DLD1 (cell line): Measurements from ENCODE around the gene ZMIZ1.

Source experiments
- in situ Hi-C: cut with HindIII; loops from 2 replicates; pipeline ENCODE4 v1.10.0; 2017; ENCODE audit warnings: low sequenced_read_pairs

ZMIZ1 gene

DNA sequence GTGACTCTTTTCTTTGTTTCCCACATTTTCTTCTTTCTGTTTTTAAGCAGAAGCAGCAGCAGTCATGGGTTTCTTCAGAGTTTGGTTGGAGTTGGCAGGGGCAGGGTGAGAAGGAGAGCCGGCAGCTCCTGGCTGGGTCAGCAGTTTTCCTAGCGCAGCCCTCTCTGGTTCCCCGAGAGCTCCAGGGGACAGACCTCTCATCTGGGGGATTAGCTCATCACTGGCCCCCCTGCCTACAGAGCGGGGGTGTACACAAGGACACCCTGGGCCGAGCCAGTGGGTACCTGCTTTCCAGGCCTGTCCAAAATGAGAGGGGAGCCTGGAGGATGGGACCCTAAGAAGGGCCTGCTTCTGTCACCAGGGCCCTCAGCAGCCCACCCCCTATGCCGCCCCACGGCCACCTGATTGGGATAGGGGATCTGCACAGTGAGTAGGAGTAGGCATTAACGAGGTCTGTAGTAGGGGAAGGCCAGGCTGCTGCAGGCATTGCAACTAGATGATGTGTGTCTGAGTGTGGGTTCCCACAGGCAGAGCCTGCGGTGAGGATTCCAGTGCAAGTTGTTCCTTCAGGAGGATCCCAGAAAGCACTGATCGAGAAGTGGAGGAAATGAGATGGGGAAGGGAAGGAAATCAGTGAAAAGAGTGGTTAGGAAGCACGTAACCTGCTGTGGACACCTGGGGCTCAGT, 155.6 kb downstream of the ZMIZ1 start:
- in situ Hi-C loops: no loop called here

DNA sequence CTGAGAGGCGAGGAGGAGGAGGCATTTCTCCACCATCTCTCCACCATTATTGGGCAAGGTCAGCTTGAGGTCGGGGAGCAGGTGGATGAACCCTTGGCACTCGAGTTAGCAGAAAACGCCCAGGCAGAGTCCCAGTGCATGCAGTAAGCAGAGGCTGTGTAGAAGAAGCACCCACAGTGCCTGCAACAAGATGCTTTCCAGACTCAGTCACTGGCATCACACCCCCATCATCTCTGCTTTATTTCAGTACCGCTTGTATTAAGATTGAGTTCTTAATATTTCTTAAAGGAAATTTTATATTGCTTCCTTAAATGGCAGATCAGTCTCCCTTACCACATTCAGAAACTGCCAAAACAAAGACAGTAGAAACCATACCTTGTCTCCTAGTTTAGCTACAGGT, 156.2 kb downstream of the ZMIZ1 start:
- in situ Hi-C loops: loop anchor here (25.0 kb wide), 1 partner anchor 438 kb away; no protein-coding TSS in a partner anchor

DNA sequence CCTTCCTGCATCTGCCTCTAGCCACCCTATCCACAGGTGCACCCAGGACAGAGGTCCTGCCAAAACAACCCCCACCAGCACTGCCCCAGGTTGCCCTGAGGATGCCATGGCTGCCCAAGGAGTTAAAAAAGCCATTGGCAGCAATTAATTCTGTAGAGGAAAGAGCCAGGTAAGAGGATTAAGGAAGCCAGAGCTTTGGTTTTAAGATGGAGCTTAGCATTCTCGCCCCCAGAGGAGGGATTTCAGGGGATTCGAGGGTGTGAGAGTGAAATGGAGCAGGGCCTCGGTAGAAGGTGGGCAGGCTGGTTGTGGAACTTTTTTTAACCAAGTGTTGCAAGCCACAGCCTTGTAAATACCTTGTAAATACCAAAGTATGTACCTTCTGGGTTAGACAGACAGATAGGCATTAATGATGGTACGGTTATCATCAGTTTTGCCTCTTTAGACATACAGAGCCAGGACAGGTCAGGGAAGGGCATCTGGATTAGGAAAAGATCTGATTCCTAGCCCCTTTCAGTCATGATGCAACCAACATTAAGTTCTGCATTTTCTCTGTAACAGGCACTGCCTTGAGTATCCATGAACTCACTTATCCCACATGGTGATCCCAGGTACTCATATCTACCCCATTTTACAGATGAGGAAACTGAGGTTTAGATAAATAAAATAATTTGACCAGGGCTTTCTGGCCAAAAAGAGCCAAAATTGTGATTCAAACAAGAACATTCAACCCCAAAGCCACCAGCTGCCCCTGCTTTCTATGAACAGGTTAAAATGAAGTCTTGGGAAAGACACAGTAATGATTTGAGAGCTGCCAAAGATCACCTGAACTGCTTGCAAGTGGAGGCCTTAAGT, 157.9 kb downstream of the ZMIZ1 start:
- in situ Hi-C loops: loop anchor here (25.0 kb wide), 1 partner anchor 439 kb away; no protein-coding TSS in a partner anchor

DNA sequence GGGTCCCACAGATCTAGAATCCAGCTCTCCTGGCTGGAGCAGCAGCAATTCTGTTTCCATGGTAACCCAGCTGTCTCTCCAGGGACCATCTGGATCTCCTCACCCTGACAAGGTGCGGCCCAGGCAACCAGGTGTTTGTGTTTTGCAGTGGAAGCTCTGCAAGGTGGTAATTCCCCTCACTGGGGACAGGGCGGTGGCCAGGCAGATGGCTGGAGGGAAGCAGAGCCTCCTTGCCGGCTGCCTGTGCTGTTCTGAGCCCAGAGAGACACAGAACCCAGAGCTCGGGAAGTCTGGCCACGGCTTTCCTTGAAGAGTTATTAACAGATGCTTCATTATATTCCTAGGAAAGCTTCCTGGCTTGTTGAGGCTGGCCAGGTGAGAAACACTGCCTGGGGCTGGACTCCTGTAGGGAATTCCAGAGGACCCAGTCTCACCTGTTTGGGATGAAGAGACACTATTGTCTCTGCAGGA, 160.3 kb downstream of the ZMIZ1 start:
- in situ Hi-C loops: loop anchor here (25.0 kb wide), 1 partner anchor 442 kb away; no protein-coding TSS in a partner anchor

DNA sequence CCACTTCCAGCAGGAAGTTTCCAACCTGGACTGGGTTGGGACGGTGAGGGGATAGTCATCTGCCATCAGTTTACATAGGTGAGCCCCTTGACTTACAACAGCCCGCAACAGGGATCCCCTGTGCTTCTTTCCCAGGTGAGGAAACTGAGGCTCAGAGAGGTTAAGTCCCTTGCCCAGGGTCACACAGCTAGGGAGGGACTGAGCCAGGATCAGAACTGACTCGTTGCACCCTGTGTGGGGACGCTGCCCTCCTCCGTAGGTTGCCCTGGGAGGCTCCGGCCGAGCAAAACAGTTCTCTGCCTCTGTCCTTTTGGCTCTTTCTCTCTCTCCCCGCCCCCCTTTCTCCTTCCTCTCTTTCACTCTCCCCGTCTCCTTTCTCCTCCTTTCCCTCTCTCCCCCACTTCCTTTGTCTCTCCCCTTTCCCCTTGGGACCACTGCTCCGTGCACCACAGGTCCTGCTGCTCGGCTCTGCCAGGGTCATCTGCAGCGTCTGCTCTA, 161.1 kb downstream of the ZMIZ1 start:
- in situ Hi-C loops: loop anchor here (25.0 kb wide), 1 partner anchor 443 kb away; no protein-coding TSS in a partner anchor

DNA sequence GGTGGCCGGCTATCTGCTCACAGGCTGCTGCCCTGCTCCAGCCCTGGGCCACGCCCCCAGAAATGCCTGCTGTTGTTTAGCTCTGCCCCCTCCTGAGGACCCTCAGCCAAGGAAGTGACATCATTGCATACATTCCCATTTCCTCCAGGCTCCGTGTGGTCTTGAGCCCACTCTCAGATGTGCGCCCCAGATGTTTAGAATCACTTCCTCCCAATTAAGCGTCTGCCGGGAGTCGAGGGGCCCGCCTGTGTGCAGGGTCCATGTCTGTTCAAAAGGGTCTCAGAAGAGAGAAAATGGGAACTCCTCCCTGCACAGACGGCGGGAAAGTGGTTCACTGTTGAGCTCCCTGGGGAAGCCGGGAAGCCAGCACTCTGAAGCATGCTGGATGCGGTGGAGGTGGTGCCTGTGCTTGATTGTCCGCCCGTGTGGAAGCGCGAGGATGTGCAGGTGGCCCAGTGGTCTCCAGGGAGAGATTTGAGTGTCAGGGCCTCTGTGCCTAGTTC, 161.6 kb downstream of the ZMIZ1 start:
- in situ Hi-C loops: loop anchor here (25.0 kb wide), 1 partner anchor 443 kb away; no protein-coding TSS in a partner anchor

DNA sequence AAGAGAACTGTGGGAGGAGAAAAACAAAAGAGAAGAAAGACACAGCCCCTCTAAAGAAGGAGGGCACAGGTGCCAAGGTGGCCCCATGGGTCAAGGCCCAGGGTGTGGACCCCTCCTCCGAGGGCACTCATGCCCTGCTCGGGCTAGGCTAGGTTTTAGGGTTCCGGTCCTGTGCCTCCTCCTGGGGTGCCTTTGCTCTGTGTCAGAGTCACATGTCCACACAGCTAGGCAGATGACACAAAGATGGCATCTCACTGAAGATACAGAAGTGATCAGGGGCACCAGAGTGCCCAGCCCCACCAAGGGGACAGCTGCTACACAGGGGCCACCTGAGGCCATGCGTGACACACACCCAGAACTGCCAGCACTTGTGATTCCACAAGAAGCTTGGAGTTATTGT, 162.1 kb downstream of the ZMIZ1 start:
- in situ Hi-C loops: loop anchor here (25.0 kb wide), 1 partner anchor 444 kb away; no protein-coding TSS in a partner anchor

DNA sequence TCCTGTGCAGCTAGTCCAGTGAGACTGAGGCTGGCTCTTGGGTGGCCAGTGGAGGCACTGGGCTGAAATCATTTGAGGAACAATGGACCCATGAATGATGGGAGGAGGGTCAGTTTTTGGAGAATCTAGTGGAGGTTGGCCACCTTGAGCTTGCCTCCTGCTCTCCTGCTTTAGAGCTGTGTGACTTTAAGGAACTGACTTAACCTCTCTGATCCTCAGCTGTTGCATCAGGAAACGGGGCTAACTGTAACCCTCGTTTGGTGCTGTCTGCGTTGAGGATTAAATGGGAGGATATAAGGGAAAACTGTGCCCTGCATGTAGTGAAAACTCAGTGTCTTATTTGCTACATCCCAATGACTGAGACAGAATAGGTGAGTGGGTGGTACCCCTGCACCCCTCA, 163.1 kb downstream of the ZMIZ1 start:
- in situ Hi-C loops: loop anchor here (25.0 kb wide), 1 partner anchor 445 kb away; no protein-coding TSS in a partner anchor

DNA sequence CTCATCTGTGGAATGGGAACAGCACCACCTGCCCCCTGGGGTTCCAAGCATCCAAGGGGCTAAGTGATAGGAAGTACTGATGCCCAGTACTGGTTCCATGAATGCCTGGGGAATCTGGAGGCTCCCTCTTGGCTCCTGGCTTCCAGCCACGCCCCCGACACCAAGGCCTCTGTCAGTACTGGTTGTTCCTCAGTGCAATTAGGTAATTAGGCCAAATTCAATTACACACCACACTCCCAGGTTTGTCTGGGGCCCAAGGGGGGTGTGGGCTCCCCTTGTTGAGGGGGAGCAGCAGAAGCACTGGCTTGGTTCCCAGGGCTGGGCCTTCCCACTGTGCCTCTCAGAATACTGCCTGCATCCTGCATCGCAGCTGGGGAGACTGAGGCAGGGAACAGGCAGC, 164.1 kb downstream of the ZMIZ1 start:
- in situ Hi-C loops: loop anchor here (25.0 kb wide), 1 partner anchor 446 kb away; no protein-coding TSS in a partner anchor

DNA sequence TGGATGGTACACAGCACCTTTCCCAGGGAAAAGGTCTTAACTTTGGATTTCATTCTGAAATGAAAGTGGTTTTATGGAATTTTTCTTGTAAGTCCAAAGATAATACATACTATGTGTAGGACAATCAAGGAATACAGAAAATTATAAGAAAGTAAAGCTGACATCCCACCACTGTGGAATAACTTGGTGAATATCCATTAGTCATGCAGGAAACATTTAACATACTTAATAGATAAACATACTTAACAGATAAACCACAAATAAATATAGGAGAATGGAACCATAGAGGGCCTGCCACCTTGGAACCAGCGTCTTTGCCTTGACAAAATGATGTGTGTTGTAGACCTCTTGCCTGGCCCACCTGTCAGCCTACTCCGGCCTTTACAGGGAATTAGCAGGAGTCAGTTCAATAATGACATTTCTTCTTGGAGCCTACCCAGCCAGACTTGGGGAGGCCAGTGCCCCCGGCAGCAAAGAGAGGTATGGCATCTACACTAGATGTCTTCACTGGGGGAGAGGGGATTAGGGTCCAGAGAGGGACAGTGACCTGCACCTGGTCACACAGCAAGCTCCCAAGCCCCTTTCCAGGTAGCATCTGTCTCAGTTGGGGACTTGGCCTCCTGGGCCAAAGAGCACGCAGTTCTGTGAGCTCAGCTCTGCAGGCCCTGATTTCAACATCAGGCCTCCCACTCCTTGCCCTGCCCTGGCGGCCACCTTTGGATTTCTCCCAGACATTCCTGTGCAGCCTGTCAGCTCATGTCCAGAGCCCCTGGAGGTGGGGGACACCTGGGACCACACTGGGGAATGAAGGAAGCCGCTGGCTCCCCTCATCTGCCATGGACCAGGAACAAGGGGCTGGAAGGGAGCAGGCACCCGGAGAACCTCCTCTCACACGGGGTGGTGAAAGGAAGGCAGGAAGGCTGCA, 165.9 kb downstream of the ZMIZ1 start:
- in situ Hi-C loops: loop anchor here (25.0 kb wide), 1 partner anchor 447 kb away; no protein-coding TSS in a partner anchor

DNA sequence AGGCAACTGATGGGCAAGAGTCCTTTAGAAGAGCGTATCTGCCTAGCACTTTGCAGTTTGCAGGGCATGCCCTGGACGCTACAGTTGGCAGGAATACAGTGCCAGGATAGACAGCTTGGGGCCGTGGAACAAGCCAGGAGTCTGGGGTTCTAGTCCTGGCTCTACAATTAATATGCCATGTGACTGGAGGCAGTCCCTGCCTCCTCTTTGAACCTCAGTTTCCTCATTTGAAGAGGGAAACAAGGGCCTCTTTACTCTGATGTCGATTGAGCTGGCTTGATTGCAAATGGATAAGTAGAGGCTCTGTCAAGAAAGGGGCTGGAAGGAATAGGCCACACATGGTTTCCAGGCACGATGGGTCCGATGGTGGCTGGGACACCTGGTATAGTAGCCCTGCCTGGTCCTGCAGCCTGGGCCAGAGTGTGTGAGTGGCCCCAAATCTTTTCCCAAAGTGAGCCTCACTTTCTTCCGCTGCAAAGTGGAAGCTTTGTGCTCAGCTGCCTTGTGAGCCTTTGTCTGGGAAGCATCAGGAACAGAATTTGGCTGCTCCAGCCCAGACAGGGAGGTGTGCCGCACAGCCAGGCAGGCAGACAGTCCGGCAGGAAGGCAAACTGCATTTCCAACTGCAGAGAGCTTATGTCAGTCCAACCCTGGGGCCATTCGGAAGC, 167.1 kb downstream of the ZMIZ1 start:
- in situ Hi-C loops: loop anchor here (25.0 kb wide), 1 partner anchor 449 kb away; no protein-coding TSS in a partner anchor

DNA sequence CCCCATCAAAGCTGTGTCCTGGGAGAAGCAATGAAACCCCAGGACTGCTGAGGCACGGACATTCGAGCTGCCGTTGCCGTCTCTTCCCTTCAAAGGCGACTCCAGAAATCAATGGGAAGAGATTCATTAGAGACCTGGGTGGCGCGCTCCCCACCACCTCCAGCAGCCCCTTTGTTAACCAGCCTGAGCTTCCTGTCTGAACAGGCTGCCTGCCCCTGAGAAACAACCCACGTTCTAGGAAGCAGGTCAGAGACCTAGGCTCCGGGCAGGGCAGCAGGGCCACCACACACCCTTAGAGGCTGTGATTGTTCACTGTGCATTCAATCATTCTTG, 167.6 kb downstream of the ZMIZ1 start:
- in situ Hi-C loops: loop anchor here (25.0 kb wide), 1 partner anchor 449 kb away; no protein-coding TSS in a partner anchor

DNA sequence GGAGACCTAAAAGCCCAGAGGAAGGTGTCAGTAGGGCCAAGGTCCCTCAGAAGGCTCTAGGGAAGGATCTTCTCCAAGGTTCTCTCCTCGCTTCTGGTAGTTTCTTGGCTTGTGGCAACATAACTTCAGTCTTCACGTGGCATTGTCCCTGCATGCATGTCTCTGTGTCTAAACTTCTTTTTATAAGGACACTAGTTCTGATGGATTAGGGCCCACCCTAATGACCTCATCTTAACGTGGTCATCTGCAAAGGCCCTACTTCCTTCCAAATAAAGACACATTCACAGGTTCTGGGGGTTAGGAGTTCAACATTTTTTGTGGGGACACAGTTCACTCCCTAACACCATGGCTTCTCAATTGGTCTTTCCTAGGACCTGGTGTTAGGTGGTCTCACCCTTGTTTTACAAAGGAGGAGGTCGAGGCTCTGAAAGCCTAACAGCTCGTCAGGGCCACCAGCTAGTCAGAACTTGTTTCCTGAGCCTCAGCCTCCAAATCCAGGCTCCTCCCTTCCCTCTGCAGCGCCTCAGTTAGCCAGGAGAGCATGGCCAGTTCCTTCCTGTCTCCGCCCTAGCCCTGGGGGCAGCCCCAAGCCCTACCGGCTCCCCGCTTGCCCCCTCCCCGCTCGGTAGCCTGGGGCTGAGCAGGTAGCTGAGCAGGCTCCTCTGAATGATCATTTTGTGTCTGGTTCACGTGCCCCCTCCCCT, 168.8 kb downstream of the ZMIZ1 start:
- in situ Hi-C loops: loop anchor here (25.0 kb wide), 1 partner anchor 450 kb away; no protein-coding TSS in a partner anchor

DNA sequence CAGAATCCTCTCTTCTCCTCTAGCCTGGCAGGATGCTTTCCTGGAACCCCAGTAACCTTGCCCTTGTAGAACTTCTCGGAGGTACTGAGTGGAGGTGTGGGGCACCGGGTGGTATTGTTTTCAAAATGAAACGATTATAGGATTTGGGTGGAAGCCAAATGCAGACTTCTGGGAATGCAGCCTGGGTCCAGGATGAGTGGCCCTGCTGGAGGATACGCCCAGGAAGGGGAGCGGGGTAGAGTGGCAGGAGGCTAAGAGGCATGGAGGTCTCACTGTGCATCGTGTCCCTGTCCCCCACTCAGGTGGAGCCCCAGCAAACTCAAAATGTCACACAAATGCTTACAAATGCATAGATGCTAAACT, 169.4 kb downstream of the ZMIZ1 start:
- in situ Hi-C loops: loop anchor here (25.0 kb wide), 1 partner anchor 451 kb away; no protein-coding TSS in a partner anchor

DNA sequence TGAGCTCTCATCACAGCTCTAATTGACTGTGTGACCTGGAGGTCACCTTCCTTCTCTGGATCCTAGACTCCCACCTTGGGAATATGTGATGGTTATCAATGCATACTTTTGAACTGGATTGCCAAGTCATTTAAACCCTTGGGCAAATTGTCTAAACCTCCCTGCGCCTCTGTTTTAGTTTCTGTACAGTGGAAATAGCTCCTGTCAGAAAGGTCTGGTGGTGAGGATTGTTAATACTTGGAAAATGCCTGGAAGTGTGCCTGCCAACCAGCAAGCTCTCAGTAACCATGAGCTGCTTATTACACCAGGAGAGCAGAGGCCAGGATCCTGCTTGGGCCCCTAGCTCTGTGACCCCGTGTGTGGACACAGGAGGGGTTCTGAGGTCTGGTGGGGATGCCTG, 169.8 kb downstream of the ZMIZ1 start:
- in situ Hi-C loops: loop anchor here (25.0 kb wide), 1 partner anchor 451 kb away; no protein-coding TSS in a partner anchor

DNA sequence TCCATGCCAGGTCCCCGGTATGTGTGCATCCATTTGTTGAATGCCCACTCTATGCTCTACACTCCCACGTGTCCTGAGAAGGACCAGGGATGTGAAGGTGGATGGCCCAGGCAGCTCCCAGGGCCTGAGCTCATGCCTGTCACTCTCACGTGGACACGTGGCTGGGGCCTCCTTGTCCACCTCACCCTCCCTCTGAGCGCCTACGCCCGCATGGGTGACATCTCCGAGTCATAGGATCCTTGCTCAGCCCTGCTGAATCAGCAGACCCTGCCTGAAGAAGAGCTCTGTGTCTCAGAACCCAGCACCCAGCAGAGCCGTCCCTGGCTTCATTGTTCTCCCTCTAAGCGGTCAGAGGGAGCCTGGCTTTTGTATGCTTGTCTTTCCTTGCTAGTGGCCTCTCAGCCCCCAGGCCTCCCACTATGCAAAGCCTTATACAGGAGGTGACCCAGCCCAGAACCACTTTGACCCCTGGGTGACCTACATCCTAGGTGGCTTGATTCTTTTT, 170.6 kb downstream of the ZMIZ1 start:
- in situ Hi-C loops: loop anchor here (25.0 kb wide), 1 partner anchor 452 kb away; no protein-coding TSS in a partner anchor

DNA sequence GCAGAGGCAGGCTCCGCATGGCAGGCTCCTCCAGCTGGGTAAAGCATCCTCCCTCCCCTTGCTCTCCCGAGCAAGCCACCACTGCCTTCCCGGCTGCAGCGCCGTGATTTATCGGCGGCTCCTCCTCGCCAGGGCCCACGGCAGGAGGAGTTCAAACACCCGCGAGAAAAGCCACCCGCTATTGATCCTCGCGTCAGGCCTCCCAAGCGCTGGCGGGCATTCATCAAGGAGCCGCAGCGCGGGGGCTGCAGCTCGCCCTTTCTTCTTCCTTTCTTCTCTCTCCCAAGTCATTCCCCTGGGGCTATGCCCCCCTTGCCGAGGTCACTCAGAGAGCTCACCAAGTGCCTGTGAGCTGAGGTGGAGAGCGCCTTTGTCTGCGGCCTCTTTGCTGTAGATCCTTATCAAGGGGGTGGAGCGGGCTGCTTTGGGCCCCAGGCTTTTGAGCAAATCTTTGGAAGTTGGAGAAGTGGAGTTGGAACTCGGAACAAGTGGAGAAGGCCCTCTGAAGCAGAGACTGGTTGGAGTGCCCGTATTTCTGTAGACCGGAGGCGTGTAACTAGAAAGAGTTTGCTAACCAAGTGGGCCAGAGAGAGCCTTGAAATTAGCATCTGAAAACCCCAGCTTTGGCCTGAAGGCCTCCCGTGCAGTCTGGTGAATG, 171.3 kb downstream of the ZMIZ1 start:
- in situ Hi-C loops: loop anchor here (25.0 kb wide), 1 partner anchor 453 kb away; no protein-coding TSS in a partner anchor

DNA sequence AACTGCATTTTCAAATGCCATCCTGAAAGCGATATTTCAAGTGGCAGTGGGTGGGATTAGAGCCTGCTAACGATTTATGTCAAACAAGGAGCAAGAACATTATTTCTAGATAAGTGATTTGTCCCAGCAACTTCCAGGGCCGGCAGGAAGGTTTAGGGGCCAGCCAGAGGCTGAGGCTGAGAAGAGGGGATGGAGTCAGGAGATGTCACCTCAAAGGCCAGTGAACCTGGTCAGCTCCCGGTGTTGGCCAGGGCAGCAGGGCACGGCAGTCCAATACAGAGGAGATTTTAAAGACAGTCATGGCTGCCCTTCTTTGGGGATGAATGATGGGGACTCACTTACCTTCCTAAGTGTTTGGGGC, 172.8 kb downstream of the ZMIZ1 start:
- in situ Hi-C loops: loop anchor here (25.0 kb wide), 1 partner anchor 454 kb away; no protein-coding TSS in a partner anchor
